Activated T-helper 1 cell treated with Interleukin-2 at 50 U/mL for 16 hours (primary cell): ENCODE data around the gene TMEM120B.
"Not testable (repeated sequence)": the region's sequence is repeated elsewhere in the genome, so short reads cannot be mapped to it uniquely, and the experiment has no call there.

ENCODE experiments used
- DNase-seq: peaks from one replicate; pipeline ENCODE4 v3.0.0-alpha.2; 2020; ENCODE audit warnings: low read depth

The TMEM120B gene

DNA sequence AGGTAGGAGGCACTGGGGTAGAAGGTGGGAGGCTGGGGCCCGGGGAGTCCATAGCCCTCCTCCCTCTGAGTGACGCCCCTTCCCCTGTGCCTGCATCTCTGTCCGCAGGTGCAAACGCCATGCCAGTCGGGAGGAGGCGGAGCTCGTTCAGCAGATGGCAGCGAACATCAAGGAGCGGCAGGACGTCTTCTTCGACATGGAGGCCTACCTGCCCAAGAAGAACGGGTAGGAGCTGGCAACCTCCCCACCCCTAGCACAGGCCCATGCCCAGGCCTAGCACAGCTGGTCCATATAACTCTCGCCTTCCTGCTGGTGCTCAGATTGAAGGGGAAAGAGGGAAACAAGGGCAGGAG is 35.6 kb downstream of the TMEM120B start:
- no peak for DNase-seq

- DNase-seq, result no peak
These were observed 36.2 kb downstream of the TMEM120B start for GRCh38 chr12:121748571-121749265.

DNA sequence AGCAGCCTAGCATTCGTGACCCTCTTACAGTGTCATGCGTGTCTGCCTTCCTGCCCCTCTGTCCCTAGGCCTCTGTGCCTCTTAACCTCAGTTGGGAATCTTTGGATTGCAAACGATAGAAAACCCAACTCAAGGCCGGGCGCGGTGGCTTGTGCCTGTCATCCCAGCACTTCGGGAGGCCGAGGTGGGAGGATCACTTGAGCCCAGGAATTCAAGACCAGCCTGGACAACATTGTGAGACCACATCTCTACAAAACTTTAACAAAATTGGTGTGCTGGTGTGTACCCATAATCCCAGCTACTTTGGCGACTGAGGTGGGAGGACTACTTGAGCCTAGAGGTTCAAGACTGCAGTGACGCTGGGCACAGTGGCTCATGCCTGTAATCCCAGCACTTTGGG is 36.7 kb downstream of the TMEM120B start:
- no peak for DNase-seq

DNA sequence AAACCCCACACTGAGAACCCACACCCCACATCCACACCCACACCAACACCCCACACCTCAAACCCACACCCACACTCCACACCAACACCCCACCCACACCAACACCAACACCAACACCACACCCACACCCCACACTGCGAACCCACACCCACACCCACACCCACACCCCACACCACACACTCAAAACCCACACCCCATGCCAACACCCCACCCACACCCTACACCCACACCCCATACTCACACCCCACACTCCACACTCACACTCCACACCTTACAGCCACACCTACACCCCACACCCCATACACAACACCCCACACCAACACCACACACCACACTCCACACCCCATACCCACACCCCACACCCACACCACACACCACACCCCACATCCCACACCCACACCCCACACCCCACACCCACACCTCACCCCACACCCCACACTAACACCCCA is 38.0 kb downstream of the TMEM120B start:
- DNase-seq, result no peak

DNA sequence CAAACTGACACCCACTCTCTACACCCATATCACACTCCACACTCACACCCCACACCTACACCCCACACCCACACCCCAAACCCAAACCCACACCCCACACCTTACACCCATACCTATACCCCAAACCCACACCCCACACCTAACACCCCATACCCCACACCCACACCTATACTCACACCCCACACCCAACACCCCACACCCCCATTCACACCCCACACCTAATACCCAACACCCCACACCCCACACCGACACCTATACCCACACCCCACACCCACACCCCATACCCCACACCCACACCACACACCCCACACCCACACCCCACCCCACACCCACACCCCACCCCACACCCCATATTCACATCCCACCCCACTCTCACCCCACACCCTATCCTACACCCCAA is 38.5 kb downstream of the TMEM120B start:
- no peak for DNase-seq

GRCh38 chr12:121751749-121752351 is 39.3 kb downstream of the TMEM120B start:
- DNase-seq, result no peak

GRCh38 chr12:121753844-121754264 is 41.3 kb downstream of the TMEM120B start:
- DNase-seq, result no peak

DNA sequence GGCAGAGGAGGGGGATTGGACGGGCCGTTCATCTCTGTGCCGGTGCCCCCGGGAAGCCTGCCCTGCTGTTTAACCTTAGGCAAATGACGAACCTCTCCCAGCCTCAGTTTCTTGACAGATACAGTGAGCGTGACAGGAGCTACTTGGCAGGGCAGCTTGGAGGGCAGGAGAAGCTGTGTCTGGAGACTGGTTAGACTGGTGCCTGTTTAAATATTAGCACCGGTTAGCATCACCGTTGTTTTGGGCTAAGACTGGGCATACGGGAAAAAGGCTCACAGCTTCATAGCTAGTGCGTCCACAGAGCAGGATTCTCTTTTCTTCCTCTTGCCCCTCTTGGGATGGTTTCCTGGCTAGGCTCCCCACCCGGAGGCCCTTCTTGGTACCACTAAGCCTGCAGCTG is 42.3 kb downstream of the TMEM120B start:
- DNase-seq, result no peak

GRCh38 chr12:121755591-121755990 is 43.0 kb downstream of the TMEM120B start:
- DNase-seq, result no peak

GRCh38 chr12:121758536-121758935 is 46.0 kb downstream of the TMEM120B start:
- DNase-seq, result not testable (repeated sequence)

DNA sequence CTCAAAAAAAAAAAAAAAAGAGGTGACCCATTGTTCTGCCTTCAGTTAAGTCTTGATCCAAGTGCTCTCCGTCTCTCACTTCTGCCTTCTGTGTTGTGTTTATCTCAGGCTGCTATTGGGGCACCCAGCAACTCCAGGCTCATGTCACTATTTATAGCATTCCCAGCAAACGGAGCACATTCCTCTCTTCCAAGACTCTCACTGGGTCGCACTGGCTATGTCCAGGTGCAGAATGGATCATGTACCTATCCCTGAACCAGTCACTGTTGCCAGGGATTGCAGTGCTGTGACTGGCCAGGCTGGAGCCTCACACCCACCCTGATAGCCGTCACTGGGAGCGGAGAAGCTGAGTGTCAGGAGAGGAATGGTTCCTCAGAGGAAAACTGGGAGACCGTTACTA is 49.7 kb downstream of the TMEM120B start:
- DNase-seq, result no peak

GRCh38 chr12:121764808-121765207 is 52.3 kb downstream of the TMEM120B start:
- no peak for DNase-seq

DNA sequence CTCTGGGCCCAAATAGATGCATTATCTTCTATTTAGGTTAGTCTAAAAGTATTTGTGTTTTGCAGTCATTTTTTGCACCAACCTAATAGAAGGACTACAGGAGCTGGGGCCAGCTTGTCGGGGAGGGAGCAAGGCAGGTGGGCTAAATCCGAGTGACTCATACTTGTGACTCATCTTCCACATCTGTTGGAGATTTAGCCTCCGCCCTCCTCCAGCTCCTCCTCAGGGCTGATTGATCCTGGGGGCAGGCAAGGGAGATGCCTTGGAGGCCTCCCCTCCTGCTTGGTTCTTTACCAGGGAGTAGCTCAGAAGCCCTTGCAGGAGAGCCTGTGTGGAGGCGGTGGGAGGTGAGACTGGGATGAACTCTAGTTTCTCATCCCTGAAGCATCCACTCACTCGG is 53.0 kb downstream of the TMEM120B start:
- DNase-seq, result no peak

GRCh38 chr12:121766290-121767039 is 53.9 kb downstream of the TMEM120B start:
- no peak for DNase-seq

- DNase-seq, result no peak
These were observed 55.0 kb downstream of the TMEM120B start for GRCh38 chr12:121767525-121768016.

DNA sequence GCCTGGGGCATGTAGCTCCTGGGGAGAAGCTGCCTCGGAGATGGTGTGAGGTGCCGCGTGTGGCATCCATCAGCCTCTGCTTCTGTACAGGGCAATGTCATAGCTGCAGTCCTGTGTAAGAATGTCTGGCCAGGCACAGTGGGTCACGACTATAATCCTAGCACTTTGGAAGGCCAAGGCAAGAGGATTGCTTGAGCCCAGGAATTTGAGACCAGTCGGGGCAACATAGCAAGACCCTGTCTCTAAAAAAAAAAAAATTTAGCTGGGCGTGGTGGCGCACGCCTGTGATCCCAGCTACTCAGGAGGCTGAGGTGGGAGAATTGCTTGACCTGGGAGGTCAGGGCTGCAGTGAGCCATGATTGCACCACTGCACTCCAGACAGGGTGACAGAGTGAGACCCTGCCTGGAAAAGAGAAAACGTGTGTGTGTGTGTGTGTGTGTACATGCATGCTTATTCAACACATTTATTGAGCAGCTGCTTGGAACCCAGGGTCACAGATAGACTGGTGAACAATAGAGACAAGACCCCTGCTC is 56.8 kb downstream of the TMEM120B start:
- no peak for DNase-seq

- DNase-seq, result no peak
These were observed 57.3 kb downstream of the TMEM120B start for GRCh38 chr12:121769831-121770301.

GRCh38 chr12:121770388-121770787 is 57.8 kb downstream of the TMEM120B start:
- DNase-seq, result no peak

DNA sequence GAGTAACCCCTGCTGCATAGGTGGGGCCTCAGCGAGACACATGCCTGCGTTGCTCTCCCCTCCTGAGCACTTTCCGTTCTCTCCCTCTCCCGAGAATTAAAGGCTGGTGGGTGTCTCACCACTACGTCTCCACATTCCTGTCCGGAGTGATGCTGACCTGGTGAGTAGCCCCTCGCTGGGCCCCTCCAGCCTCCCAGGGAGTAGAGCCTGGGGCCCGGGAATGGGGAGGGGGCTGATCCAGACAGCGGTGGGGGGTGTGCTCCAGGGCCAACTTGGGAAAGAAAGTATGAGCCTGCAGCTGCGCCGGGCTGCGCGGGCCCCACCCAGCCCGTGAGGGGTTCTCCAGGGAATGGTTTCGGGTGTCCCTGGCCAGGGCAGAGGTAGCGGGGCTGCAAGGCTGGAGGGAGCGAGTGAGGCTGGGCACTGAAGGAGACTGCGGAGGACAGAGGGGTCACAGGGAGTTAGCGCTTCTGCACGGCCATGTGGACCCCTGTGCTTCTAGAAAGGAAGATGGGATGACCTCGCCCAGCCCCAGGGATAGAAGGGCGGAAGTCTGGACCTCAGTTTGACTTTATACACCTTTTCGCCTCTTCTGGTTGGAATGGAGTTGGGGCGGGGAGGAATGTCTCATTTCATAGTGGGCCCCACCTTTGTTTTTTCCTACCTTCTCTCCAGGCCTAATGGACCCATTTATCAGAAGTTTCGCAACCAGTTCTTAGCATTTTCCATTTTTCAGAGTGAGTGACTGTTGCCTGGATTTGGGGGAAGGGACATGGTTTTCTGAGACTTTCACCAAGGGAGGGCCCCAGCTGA is 58.5 kb downstream of the TMEM120B start:
- DNase-seq, result no peak

DNA sequence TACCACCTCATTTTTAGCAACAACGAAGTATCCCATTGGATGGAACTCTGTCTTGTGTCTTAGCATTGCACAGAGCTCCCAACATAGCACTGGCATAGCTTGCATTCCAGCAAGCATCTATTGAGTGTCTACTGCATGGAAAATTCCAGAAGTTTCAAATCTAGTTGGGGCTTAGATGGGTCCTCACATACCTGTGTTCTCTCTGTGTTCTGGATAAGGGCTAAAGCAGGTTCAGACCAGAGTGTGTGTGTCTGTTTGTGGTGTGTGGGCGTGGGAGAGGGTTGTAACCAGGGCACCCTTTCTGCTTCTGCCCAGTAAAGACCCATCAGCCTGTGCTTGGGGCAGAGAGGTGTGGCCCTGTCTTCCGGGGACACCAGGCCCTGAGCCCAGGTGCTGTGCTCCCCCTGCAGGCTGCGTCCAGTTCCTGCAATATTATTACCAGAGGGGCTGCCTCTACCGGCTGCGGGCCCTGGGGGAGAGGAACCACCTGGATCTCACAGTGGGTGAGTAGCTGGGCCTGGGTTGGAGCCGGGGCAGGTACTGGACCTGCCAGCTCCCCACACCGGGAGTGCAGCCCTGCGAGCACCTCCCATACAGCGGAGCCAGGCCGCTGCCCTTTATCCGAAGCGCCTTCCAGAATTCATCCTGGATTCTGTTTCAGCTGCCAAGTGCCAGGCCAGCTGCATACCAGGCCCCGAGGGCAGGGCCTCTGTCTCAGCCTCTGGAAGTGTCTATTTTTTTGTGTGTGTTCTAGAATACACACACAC is 60.6 kb downstream of the TMEM120B start:
- peak; percentile 68 for DNase-seq

DNA sequence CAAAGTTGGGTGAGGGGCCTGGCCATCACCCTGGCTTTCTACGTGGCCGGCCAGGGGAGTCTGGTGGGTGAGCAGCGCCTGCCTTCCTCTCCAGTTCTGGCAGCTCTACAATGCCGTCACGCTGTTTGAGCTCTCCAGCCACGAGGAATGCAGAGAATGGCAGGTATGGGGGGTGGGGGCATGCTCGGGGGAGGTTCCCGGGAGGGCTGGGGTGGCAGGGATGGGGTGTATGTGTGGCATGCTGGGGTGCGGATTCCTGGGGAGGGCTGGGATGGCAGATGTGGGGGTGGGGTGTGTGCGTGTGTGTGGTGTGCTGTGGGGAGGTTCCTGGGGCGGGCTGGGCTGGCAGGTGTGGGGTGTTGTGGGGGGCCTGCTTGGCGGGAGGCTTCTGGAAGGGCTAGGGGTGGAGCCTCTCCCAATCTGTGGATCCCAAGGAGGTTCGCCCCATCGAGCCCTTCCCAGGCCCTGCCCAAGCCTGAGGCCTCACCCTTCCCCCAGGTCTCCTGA is 62.5 kb downstream of the TMEM120B start:
- DNase-seq, result no peak
